Activated naive CD4-positive, alpha-beta T cell treated with anti-CD3 and anti-CD28 coated beads, Interleukin-2, amount 50 U/mL, for 72 hours (primary cell): ENCODE results near the gene METTL25B. TPM values are rescaled to one million over a fixed set of nuclear protein-coding genes. Genes with fewer than 3 reads are reported as not detected.

ENCODE experiments used
- ATAC-seq, 2 donors: fragments of 150-1000 bp; cut with Tn5 transposase; 2 replicates each; pipeline ENCODE4 v1.10.0; 2021; ENCODE audit warnings: mild to moderate bottlenecking in 2 of 2, moderate library complexity in 2 of 2
- DNase-seq, 2 donors: peaks; one replicate each; pipeline ENCODE4 v3.0.0; 2021 to 2022; ENCODE audit warnings: low spot score in 2 of 2
- H3K27ac Mint-ChIP-seq, 2 donors: one replicate each; pipeline ENCODE4 v1.8.0; 2022; ENCODE audit warnings: mild to moderate bottlenecking in 2 of 2, mixed read lengths in 2 of 2
- H3K36me3 Mint-ChIP-seq, 2 donors: one replicate each; pipeline ENCODE4 v1.8.0; 2022; ENCODE audit warnings: mixed read lengths in 2 of 2
- H3K9me3 Mint-ChIP-seq, 2 donors: one replicate each; pipeline ENCODE4 v1.8.0; 2022; ENCODE audit warnings: mixed read lengths in 2 of 2
- total RNA-seq, 2 donors: library from RNA; stranded (reverse); gene quantifications; one replicate each; pipeline ENCODE4 v1.2.3, GENCODE V29; 2022

Gene METTL25B
- total RNA-seq, 2 donors from 2014 or later: 39.4 to 64.9 TPM

DNA sequence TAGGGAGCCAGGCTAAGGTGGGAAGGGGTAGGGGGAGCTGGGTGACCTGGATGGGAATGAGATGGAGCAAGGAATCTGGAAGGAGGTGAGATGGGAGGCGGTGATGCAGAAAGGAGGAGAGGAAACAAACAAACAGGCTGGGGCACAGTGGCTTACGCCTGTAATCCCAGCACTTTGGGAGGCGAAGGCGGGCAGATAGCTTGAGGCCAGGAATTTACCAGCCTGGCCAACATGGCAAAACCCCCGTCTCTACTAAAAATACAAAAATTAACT lies 33.6 kb upstream of the METTL25B start:
- no peak overlapping the region for H3K27ac Mint-ChIP-seq
- no peak for DNase-seq
- H3K9me3 Mint-ChIP-seq: no peaks in the 10 kb centered on the region
- no peaks in the 10 kb centered on the region for H3K36me3 Mint-ChIP-seq
- ATAC-seq: no peak

DNA sequence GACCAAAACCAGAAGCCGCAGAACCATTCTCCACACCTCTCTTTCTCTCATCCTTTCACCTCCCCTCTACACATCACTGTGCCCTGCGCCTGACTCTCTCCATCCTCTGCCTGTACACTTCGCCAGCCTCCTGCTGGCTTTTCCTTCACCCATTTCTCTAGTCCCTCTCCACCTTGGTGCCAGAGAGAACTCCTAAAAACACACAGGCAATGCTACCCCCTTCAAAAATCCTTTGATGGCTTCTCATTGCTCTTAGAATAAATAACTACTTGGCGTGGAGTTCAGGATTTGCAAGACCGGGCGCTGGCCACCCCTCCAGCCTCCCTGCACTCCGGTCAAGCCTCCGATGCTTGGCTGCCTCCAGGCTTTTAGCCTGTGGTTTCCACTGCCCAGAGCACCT lies 31.5 kb upstream of the METTL25B start:
- no peaks in the 10 kb centered on the region for H3K36me3 Mint-ChIP-seq
- no peak overlapping the region for H3K27ac Mint-ChIP-seq
- H3K9me3 Mint-ChIP-seq: no peaks in the 10 kb centered on the region
- ATAC-seq (no peak), DNase-seq (no peak)

DNA sequence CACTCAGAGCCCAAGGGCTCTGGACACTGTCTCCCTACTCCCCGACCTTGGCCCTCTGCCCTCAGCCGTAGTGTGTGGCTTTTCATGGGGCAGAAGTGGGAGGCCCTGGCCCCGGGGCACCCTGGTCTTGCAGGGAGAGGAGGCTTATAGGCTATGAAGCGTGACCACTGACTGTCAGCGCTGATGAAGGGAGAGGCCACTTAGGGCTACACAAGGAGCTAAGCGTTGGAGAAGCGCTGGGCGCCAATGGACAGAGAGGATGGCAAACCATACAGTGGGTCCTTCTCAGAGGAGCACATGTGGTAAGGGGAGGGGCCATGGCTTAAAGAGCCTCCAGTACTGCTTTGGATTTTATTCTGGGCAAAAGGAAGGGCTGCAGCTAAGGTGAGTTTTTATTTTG lies 30.8 kb upstream of the METTL25B start:
- no peaks in the 10 kb centered on the region for H3K9me3 Mint-ChIP-seq
- DNase-seq (no peak), ATAC-seq (no peak)
- no peaks in the 10 kb centered on the region for H3K36me3 Mint-ChIP-seq
- H3K27ac Mint-ChIP-seq: no peak overlapping the region

DNA sequence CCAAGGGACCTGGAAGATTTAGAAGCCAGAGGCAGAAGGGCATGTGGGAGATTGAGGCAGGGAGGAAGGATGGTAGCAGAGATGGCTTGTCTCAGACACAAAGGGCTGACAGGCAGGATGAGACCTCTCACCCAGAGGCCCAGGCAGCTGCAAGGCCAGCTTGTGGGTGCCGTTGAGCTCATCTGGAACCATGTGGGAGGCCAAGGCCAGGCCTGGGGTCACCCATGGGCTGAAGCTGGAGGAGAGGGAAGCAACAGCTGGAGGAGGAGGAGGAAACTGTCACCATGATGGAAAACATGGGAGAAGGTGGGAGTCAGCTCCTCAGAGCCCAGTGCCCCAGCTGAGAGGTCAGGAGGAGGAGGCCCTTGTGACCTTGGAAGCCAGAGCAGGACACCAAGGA lies 29.3 kb upstream of the METTL25B start:
- H3K27ac Mint-ChIP-seq: no peak overlapping the region
- ATAC-seq (no peak), DNase-seq (no peak)
- H3K36me3 Mint-ChIP-seq: no peaks in the 10 kb centered on the region
- H3K9me3 Mint-ChIP-seq: no peaks in the 10 kb centered on the region

DNA sequence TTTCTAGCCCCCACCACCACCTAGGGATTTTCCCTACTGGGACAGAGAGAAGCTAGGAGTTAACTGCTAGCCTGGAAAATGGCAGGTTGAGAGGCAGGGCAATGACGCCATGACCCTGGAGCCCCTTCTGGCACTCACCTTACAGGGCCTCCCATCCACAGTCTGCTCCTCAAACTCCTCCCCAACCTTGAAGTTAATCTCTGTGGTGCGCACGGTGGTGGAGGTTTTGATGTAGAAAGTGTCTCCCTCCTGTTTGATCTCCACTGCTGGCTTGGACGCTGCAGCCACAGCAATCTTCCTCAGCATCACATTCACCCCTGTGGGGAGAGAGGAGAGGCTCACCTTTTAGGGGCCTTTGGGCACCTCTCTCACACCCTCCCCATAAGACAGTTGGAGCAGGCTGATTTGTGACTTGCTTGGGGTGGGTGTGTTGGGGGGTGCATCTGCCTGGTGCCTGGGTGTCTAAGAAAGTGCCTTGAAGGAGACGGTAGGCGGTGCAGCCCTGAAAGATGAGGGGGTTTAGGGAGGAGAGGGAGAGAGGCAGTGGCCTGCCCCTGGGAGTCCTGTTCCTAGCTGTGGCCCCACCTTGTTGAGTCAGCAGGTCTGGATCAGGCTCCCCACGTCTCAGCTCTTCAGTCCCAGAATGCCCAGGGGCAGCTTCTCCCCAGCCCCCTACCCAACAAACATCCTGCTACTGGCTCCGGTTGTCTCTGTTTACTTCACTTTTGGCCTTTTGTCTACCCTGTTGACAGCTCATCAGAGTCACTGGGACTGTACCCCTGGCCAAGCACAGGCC lies 27.3 kb upstream of the METTL25B start:
- DNase-seq (no peak), ATAC-seq (no peak)
- Mint-ChIP-seq H3K36me3 (no peaks in the 10 kb centered on the region), H3K9me3 (no peaks in the 10 kb centered on the region), H3K27ac (no peak overlapping the region)

DNA sequence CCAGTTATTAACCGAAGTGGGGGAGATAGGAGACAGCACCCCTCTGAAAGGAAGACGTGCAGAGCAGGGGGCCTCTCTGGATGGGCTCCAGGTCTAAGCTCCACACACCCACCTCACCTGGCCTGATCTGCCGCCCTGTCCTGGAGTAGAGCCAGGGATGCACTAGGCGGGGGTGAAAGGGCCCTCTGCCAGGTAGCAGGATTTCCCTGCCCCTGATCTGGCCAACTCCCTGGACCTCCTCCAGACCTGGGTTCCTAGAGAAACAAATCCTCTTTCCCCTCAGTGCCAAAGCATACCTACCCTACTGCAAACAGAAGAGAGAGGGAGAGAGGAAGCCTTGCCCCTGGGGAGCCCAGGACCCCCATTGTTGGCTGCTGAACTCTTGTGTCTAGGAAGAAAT lies 24.9 kb upstream of the METTL25B start:
- no peaks in the 10 kb centered on the region for H3K36me3 Mint-ChIP-seq
- H3K27ac Mint-ChIP-seq: no peak overlapping the region
- DNase-seq (no peak), ATAC-seq (no peak)
- H3K9me3 Mint-ChIP-seq: no peaks in the 10 kb centered on the region

DNA sequence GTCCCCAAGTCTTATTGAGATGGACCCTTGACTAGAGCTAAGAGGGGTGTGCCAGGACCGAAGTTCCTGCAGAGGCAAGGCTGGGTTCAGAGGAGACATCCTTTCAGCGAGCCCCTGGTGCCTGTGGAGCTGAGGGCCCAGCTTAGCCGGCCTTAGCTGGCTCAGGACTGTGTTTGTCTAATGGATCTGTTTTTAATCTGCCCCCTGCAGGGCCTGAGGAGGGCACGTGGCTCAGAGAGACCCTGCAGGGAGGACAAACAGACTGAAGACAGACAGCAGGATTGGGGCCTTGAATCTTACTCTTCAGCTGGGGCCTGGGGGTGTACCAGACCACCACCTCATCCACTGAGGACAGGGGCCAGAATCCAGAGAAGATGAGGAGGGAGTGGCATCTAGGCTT lies 24.5 kb upstream of the METTL25B start:
- Mint-ChIP-seq H3K27ac (no peak overlapping the region), H3K36me3 (no peaks in the 10 kb centered on the region), H3K9me3 (no peaks in the 10 kb centered on the region)
- DNase-seq (no peak), ATAC-seq (no peak)

DNA sequence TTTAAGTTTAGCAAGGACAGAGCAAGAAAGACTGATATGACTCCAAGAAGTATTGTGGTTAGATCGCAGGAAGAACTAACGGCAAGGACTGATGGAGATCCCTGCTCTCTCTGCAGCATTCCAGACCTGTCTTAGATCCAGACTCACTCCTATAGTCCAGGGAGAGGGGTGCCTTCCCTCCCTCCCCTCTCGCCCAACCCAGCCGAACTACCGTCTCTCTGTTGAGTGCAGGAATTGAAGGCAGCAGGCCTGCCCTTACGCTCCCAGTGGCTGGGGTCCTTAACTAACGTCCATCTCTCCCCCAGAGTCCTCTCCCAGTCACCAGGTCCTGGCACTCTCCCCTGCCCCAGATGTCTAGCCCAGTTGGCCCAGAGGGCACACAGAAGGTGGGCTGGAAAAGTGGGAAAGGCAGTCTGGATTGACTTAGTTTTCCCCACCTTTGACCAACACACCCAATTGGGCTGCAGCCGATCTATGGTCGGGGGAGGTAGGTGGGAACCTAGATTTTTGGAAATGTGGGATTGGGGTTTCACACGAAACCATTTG lies 24.0 kb upstream of the METTL25B start:
- ATAC-seq (no peak), DNase-seq (no peak)
- H3K27ac Mint-ChIP-seq: no peak overlapping the region
- H3K36me3 Mint-ChIP-seq: no peaks in the 10 kb centered on the region
- H3K9me3 Mint-ChIP-seq: no peaks in the 10 kb centered on the region

DNA sequence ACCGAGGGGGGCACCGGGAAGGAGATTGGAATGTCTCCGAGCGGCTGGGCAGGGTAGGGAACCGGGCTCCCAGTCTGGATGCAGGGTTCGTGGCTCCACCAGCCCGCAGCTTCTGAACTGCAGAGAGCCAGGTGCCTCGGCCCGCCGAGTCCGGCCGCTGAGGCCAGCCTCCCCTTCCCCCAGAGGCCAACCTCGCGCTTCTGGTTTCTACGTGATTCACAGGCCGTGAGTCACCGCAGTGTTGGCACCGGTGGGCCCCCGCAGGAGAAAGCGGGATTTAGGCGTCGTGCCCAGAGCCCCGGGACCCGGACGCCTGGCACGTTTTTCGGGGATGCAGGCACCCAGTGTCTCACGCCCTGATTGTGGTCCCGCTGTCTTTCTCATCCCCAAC lies 23.3 kb upstream of the METTL25B start:
- peak in 1 of 2 donors; percentile 60 for DNase-seq
- peak; percentile 42 to 75 for ATAC-seq
- Mint-ChIP-seq H3K36me3 (no peaks in the 10 kb centered on the region), H3K9me3 (no peaks in the 10 kb centered on the region), H3K27ac (no peak overlapping the region)

DNA sequence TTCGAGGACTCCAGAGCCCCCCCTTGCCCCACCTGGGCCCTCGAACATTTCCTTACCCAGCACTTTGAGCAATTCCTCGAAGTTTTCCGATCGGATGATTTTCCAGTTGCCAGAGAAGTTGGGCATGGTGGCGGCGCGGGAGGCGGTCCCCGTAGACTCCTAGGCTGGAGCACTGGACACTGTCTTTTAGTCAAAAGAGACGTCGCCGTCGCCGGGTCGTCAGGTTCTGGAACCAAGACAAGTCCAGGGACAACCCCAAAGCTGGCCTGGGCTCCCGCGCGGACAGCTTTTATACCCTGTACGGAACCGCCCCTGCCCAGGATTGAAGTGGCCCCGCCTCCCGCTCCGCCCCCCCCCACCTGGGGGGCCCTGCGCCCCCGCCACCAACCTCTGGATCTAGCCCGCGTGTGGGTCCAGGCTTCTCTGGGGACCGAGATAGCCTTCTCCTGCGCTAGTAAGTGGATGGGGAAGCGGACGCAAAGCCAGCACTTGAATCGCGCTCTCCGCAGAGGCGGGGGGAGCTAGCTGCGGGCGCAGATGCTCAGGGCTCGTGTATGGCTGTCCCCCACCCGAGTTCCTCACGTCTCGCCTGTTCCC lies 22.9 kb upstream of the METTL25B start, which contains the start of gene CRABP2:
Gene CRABP2 (minus strand): TSS at position 263 of the 597 bp plus-strand sequence. CDS start 137 bp downstream, at position 126.
- Mint-ChIP-seq H3K36me3 (no peaks in the 10 kb centered on the region), H3K27ac (peak within 1 kb of the TSS; percentile 36 to 76), H3K9me3 (no peaks in the 10 kb centered on the region)
- ATAC-seq (peak; percentile 27 to 47), DNase-seq (no peak)

DNA sequence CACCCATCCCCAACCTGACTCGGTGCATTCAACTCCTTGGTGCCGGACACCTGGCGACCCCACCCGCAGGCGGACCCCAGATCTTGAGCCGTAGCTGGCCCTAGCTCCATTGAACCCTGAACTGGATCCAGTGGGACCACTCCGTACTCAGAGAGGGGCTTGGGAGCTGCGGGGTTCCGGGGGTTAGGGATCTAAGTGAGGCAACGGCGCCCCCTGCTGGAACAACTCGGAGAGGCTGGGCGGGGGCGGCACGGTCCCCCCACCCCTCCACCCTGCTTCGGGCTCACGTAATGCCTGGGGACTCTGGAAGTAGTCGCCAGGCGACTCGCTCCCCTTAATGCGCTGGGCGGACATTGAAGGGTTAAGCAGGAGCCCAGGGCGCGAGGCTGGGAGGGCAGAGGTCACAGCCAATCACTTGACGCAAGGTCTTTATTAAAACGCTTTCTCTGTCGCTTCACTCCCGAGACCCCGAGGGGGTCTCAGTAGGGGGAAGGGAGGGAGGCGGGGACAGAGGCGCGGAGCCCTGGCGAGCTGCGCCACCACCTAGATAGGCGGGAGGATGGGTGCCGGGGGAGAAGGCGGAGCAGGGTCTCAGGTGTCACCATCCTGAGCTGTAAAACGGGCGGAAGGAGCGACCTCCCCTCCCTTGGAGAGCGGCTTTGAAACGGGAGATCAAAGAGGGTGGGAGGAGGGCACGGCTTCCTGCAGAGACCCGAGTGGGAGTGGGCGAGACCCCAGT lies 22.2 kb upstream of the METTL25B start:
- ATAC-seq: peak; percentile 64 to 82
- Mint-ChIP-seq H3K9me3 (no peaks in the 10 kb centered on the region), H3K27ac (peak overlapping the region; percentile 36 to 76), H3K36me3 (no peaks in the 10 kb centered on the region)
- DNase-seq: peak; percentile 61 to 83

DNA sequence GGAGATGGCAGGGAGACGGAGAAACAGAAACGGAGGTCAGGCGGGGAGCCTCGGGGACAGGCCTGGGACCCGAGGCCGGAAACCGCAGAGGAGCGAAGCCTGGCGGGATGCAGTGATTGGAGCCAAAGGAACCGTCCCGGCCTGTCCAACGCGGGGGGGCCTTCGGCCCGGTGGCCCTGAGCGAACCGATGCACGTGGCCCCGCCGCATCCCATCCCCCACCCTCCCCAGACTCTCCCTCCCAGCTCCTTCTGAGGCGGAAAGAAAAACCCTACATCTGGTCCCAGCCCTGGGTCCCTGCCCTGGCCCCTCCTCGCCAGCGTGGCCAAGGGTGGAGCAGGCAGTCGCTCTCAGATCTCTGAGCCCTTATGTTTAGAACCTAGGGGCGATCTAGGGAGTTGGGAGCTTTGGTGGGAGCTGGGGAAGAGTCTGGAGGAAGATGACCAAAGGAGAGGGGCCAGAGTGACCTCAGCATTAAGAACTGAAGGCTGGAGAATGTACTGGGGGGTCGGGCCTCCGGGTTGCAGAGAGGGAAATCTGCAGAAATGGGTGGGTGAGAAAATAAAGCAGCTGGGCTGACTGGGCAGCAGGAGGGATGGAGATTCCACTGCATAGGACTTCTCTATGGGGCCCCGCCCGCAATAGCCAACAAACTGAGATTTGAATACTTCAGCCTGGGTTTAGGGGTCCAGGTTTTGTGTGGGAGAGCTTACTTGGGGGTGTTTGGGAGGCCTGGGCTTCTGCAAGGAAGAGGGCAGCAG lies 21.4 kb upstream of the METTL25B start:
- no peaks in the 10 kb centered on the region for H3K36me3 Mint-ChIP-seq
- ATAC-seq (no peak), DNase-seq (no peak)
- no peaks in the 10 kb centered on the region for H3K9me3 Mint-ChIP-seq
- no peak overlapping the region for H3K27ac Mint-ChIP-seq

DNA sequence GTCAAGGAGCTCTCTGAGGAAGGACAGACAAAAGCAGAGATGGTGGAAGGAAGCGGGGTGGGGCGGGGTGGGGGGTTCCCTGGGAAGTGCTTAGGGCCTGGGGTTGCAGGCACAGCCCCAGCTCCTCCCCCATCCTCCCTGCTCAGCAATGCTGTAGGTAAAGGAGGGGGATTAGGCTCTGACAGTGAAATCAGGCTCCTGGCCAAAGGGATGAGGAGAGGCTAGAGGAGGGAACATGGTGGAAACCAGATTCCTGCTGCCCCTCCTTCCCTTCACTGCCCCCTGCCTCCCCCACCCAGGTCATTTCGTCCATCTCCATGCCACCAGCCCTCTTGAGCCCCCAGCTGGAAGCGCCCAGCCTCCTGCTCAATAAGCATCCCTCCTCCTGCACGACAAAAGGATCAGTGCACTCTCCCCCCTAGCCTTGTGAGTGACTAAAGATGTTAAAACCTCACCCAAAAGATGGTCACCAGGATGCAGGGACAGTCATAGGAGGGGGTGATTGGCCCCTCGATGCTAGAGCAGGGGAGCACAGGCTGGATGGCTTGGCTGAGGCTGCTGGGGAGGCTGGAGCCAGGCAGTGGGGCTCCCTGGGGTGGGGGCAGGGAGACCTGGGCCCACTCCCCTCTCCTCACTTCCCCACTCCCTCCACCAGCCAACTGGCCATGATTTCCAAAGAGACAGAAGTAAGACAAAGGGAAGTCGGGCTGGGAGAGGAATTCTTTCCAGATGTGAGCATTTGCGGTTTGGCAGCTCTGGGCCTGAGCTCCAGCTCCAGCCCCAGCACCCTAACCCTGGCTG lies 20.7 kb upstream of the METTL25B start:
- ATAC-seq: peak in 1 of 2 donors; percentile 52
- Mint-ChIP-seq H3K27ac (no peak overlapping the region), H3K9me3 (no peaks in the 10 kb centered on the region), H3K36me3 (no peaks in the 10 kb centered on the region)
- DNase-seq: no peak

DNA sequence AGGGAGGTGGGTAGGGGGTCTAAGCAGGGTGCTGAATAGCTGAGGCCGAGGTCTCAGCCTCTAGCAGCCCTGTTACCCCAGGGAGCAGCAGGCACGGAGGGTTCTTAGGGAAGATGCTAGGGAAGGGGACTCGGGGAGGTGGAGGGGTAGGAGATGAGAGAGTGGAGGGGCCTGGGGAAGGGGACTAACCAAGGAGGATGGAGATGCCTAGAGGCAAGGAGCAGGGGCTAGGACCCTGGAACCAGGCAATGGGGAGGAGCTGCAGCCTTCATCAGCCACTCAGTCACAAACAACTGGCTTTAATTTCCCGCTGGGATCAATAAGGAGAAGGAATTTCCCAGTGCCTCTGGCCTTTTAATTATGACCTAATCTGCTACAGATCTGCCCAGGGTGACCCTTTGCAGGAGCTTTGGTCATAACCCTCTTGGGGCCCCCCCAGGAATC lies 20.0 kb upstream of the METTL25B start:
- ATAC-seq (no peak), DNase-seq (no peak)
- Mint-ChIP-seq H3K27ac (peak overlapping the region in 1 of 2 donors; percentile 23), H3K36me3 (no peaks in the 10 kb centered on the region), H3K9me3 (no peaks in the 10 kb centered on the region)

DNA sequence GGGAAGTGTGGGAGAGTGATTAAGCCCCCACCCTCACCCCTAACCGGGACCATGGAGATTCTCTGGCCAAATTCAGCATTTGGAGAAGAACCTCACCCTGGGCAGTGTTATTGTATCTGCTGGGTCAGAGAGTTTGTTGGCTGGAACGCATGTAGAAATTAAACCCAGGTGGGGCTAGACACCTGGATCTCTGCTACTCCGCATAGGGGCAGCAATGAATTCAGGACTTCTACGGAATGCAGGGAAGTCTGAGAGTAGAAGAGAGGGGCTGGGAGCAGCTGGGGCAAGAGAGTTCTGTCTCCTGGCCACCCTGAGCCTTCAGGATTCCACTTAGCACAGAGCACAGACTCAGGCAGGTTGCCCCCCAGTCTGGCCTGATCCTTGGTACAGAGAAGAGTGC lies 19.2 kb upstream of the METTL25B start:
- no peaks in the 10 kb centered on the region for H3K36me3 Mint-ChIP-seq
- no peak overlapping the region for H3K27ac Mint-ChIP-seq
- no peak for DNase-seq
- H3K9me3 Mint-ChIP-seq: no peaks in the 10 kb centered on the region
- no peak for ATAC-seq
